ENCODE data around the gene PDE8B. TPM values are rescaled to one million over a fixed set of nuclear protein-coding genes. Genes with fewer than 3 reads are reported as not detected.

PDE8B gene
- total RNA-seq, 1 donor from 2014 or later, result 2.6 TPM

GRCh38 chr5:77353251-77353650, 142.8 kb downstream of the PDE8B start:
- Mint-ChIP-seq H3K9me3 (ENCODE audit: low read depth) (no peaks in the 10 kb centered on the region), H3K36me3 (ENCODE audit: insufficient read depth) (no peaks in the 10 kb centered on the region), H3K27ac (no peak overlapping the region), H3K4me3 (ENCODE audit: low read depth) (no peak overlapping the region), H3K27me3 (peaks cover 18% of the 10 kb centered on the region), H3K4me1 (ENCODE audit: low read depth) (peaks cover 7% of the 10 kb centered on the region)
- no peak for DNase-seq (ENCODE audit: low spot score, unreplicated experiment)
- TF ChIP-seq CTCF (IDR thresholded peaks at IDR 0.05; ENCODE audit: unreplicated experiment), result no peak

GRCh38 chr5:77354454-77354853, 144.0 kb downstream of the PDE8B start:
- H3K36me3 Mint-ChIP-seq (ENCODE audit: insufficient read depth), result no peaks in the 10 kb centered on the region
- no peak for TF ChIP-seq CTCF (IDR thresholded peaks at IDR 0.05; ENCODE audit: unreplicated experiment)
- no peak overlapping the region for H3K27ac Mint-ChIP-seq
- peaks cover 7% of the 10 kb centered on the region for H3K4me1 Mint-ChIP-seq (ENCODE audit: low read depth)
- H3K4me3 Mint-ChIP-seq (ENCODE audit: low read depth), result no peak overlapping the region
- no peak for DNase-seq (ENCODE audit: low spot score, unreplicated experiment)
- H3K27me3 Mint-ChIP-seq, result peaks cover 18% of the 10 kb centered on the region
- no peaks in the 10 kb centered on the region for H3K9me3 Mint-ChIP-seq (ENCODE audit: low read depth)

DNA sequence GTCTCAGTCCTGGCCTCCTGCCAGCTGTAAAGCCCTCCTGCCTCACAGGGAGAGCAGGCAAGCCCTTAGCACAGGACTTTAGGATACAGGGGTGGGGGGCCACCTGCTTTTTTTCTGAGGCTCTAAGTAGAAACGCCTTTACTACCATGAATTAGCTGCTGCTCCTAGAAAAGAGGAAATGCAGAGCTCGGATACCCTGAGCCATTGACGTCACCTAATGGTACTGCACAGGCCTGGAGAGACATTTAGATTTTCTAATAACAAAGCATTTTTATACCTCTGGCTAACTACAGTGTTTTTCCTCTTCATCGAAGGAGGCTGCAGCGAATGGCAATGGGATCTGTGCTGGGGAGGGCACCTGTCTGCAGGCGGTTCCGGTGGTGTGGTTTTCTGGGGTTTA, 144.6 kb downstream of the PDE8B start:
- H3K9me3 Mint-ChIP-seq (ENCODE audit: low read depth), result no peaks in the 10 kb centered on the region

GRCh38 chr5:77355751-77356150, 145.3 kb downstream of the PDE8B start:
- TF ChIP-seq CTCF (IDR thresholded peaks at IDR 0.05; ENCODE audit: unreplicated experiment), result no peak
- DNase-seq (ENCODE audit: low spot score, unreplicated experiment), result no peak
- no peaks in the 10 kb centered on the region for H3K36me3 Mint-ChIP-seq (ENCODE audit: insufficient read depth)
- no peak overlapping the region for H3K27ac Mint-ChIP-seq
- H3K4me1 Mint-ChIP-seq (ENCODE audit: low read depth), result peaks cover 7% of the 10 kb centered on the region
- H3K27me3 Mint-ChIP-seq, result peaks cover 15% of the 10 kb centered on the region
- H3K4me3 Mint-ChIP-seq (ENCODE audit: low read depth), result no peak overlapping the region
- no peaks in the 10 kb centered on the region for H3K9me3 Mint-ChIP-seq (ENCODE audit: low read depth)

More for the DNA sequence above, 144.6 kb downstream of the PDE8B start:
- no peak overlapping the region for H3K4me3 Mint-ChIP-seq (ENCODE audit: low read depth)
- H3K4me1 Mint-ChIP-seq (ENCODE audit: low read depth), result peaks cover 7% of the 10 kb centered on the region
- TF ChIP-seq CTCF (IDR thresholded peaks at IDR 0.05; ENCODE audit: unreplicated experiment), result no peak
- H3K36me3 Mint-ChIP-seq (ENCODE audit: insufficient read depth), result no peaks in the 10 kb centered on the region
- no peak for DNase-seq (ENCODE audit: low spot score, unreplicated experiment)
- H3K27me3 Mint-ChIP-seq, result peaks cover 15% of the 10 kb centered on the region
- no peak overlapping the region for H3K27ac Mint-ChIP-seq

DNA sequence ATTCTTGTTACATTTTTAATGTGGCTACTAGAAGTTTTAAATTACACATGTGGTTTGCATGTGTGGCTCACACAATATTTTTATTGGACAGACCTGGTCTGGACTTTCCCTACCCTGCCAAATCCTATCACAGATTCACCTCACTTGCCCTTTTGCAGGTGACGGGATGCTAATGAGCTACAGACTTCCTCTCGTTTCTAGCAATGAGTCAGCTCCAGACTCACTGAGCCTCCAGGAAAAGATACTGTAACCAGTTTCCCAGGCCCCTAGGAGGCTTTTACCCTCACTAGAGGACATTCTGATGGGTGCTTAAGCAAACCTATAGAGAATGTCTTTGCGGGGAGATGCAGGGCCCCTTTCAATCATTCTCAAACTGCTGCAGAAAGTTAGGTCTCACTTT, 146.3 kb downstream of the PDE8B start:
- no peak overlapping the region for H3K4me3 Mint-ChIP-seq (ENCODE audit: low read depth)
- TF ChIP-seq CTCF (IDR thresholded peaks at IDR 0.05; ENCODE audit: unreplicated experiment), result no peak
- peaks cover 7% of the 10 kb centered on the region for H3K4me1 Mint-ChIP-seq (ENCODE audit: low read depth)
- H3K36me3 Mint-ChIP-seq (ENCODE audit: insufficient read depth), result no peaks in the 10 kb centered on the region
- no peak for DNase-seq (ENCODE audit: low spot score, unreplicated experiment)
- H3K27ac Mint-ChIP-seq, result no peak overlapping the region
- peaks cover 15% of the 10 kb centered on the region for H3K27me3 Mint-ChIP-seq
- no peaks in the 10 kb centered on the region for H3K9me3 Mint-ChIP-seq (ENCODE audit: low read depth)
